ENCODE data around the gene VPS72. TPM values are rescaled to one million over a fixed set of nuclear protein-coding genes. Genes with fewer than 3 reads are reported as not detected.

VPS72 gene
- total RNA-seq, 1 experiment from 2014 or later, result 68.9 TPM

DNA sequence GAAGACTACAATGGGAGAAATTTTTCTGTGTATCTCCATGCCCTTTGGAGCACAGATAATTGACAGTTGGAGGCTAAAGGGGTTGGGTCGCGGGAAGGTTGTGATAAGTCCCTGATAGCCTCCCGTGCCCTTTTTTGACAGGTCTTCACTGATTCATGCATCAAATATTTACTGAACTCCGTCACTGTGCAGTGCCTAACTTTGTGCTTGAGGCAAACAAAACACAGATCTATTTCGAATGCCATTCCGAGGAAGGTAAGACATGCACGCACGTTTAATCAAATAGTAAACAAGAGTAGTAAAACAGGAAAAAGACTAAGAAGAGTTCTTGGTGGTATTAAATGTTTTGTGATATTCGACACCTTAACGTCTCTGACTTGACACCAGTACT is 7.9 kb upstream of the VPS72 start:
- BruUV-seq (replicated peaks), result no TSS peak
- ATAC-seq, result peak; percentile 28

More for the DNA sequence above, 7.9 kb upstream of the VPS72 start:
- H3K27ac ChIP-seq (ENCODE audit: low read depth, low read length), result peak overlapping the region; percentile 83
- H3K9ac ChIP-seq (ENCODE audit: low read length), result peak overlapping the region; percentile 95
- H3K9me3 ChIP-seq (ENCODE audit: control insufficient read depth in 1 of 2, insufficient read depth in 1 of 2, low read depth in 1 of 2, low read length in 2 of 2), result no peaks in the 10 kb centered on the region
- no peaks in the 10 kb centered on the region for H4K20me1 ChIP-seq (ENCODE audit: insufficient read depth)
- H3K4me2 ChIP-seq (ENCODE audit: low read length), result peak overlapping the region; percentile 81
- H3K4me1 ChIP-seq (ENCODE audit: control insufficient read depth in 1 of 2, insufficient read depth in 2 of 2, low read length in 2 of 2), result peaks cover 29 to 43% of the 10 kb centered on the region in 2 experiments
- DNase-seq (ENCODE audit: low read depth, low spot score), result no peak
- intact Hi-C loops (cut with micrococcal nuclease), result loop anchor here (1.0 to 5.0 kb wide), 6 partner anchors 85 to 639 kb away; partner anchors contain the start of genes C2CD4D, PI4KB, PSMB4 and ZNF687
- RAD21 ChIA-PET (ENCODE audit: low non-redundant PET in 1 of 2, low total read pairs in 2 of 2, uncharacterized antibody in 2 of 2, unreplicated experiment in 2 of 2), result no interaction called here
- H3K27me3 ChIP-seq (ENCODE audit: insufficient read depth, low read length), result no peaks in the 10 kb centered on the region
- no peak overlapping the region for H2AFZ ChIP-seq (ENCODE audit: low read depth, low read length, poor library complexity, severe bottlenecking)
- no peaks in the 10 kb centered on the region for H3K9me2 ChIP-seq (ENCODE audit: insufficient read depth)
- peak overlapping the region; percentile 79 to 90 for H3K4me3 ChIP-seq (replicated peaks in 1 of 2; ENCODE audit: low read depth in 1 of 2, low read length in 2 of 2)
- TF ChIP-seq, protein P1, sequence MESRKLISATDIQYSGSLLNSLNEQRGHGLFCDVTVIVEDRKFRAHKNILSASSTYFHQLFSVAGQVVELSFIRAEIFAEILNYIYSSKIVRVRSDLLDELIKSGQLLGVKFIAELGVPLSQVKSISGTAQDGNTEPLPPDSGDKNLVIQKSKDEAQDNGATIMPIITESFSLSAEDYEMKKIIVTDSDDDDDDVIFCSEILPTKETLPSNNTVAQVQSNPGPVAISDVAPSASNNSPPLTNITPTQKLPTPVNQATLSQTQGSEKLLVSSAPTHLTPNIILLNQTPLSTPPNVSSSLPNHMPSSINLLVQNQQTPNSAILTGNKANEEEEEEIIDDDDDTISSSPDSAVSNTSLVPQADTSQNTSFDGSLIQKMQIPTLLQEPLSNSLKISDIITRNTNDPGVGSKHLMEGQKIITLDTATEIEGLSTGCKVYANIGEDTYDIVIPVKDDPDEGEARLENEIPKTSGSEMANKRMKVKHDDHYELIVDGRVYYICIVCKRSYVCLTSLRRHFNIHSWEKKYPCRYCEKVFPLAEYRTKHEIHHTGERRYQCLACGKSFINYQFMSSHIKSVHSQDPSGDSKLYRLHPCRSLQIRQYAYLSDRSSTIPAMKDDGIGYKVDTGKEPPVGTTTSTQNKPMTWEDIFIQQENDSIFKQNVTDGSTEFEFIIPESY (IDR thresholded peaks at IDR 0.05; ENCODE audit: extremely low read depth, insufficient replicate concordance, low read length), result no peak
- TF ChIP-seq, protein P2, sequence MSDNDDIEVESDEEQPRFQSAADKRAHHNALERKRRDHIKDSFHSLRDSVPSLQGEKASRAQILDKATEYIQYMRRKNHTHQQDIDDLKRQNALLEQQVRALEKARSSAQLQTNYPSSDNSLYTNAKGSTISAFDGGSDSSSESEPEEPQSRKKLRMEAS (IDR thresholded peaks at IDR 0.05), result no peak
- TF ChIP-seq, protein P3, sequence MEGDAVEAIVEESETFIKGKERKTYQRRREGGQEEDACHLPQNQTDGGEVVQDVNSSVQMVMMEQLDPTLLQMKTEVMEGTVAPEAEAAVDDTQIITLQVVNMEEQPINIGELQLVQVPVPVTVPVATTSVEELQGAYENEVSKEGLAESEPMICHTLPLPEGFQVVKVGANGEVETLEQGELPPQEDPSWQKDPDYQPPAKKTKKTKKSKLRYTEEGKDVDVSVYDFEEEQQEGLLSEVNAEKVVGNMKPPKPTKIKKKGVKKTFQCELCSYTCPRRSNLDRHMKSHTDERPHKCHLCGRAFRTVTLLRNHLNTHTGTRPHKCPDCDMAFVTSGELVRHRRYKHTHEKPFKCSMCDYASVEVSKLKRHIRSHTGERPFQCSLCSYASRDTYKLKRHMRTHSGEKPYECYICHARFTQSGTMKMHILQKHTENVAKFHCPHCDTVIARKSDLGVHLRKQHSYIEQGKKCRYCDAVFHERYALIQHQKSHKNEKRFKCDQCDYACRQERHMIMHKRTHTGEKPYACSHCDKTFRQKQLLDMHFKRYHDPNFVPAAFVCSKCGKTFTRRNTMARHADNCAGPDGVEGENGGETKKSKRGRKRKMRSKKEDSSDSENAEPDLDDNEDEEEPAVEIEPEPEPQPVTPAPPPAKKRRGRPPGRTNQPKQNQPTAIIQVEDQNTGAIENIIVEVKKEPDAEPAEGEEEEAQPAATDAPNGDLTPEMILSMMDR (IDR thresholded peaks at IDR 0.05 in 2 of 3, conservative IDR thresholded peaks at IDR 0.05 in 1 of 3; ENCODE audit: borderline replicate concordance in 1 of 3, insufficient read depth in 1 of 3, low read depth in 2 of 3, low read length in 2 of 3), result no peak
- TF ChIP-seq ZFX (IDR thresholded peaks at IDR 0.05) (no peak), JUND (IDR thresholded peaks at IDR 0.05) (no peak), RAD21 (IDR thresholded peaks at IDR 0.05; ENCODE audit: low read depth) (no peak), ELF1 (IDR thresholded peaks at IDR 0.05; ENCODE audit: borderline replicate concordance, low read depth) (no peak), SRF (IDR thresholded peaks at IDR 0.05; ENCODE audit: low read depth) (no peak), FOSL1 (IDR thresholded peaks at IDR 0.05; ENCODE audit: low read depth) (no peak), POLR2AphosphoS5 (IDR thresholded peaks at IDR 0.05; ENCODE audit: low read depth, low read length) (no peak), ZNF274 (IDR thresholded peaks at IDR 0.05; ENCODE audit: low read depth, low read length) (no peak), EGR1 (IDR thresholded peaks at IDR 0.05; ENCODE audit: low read depth) (no peak), YY1 (IDR thresholded peaks at IDR 0.05; ENCODE audit: extremely low read depth, insufficient replicate concordance, low read depth, low read length) (no peak), CEBPB (IDR thresholded peaks at IDR 0.05; ENCODE audit: low read depth) (no peak), EZH2phosphoT487 (IDR thresholded peaks at IDR 0.05; ENCODE audit: borderline replicate concordance) (no peak)
- TF ChIP-seq, protein P4, sequence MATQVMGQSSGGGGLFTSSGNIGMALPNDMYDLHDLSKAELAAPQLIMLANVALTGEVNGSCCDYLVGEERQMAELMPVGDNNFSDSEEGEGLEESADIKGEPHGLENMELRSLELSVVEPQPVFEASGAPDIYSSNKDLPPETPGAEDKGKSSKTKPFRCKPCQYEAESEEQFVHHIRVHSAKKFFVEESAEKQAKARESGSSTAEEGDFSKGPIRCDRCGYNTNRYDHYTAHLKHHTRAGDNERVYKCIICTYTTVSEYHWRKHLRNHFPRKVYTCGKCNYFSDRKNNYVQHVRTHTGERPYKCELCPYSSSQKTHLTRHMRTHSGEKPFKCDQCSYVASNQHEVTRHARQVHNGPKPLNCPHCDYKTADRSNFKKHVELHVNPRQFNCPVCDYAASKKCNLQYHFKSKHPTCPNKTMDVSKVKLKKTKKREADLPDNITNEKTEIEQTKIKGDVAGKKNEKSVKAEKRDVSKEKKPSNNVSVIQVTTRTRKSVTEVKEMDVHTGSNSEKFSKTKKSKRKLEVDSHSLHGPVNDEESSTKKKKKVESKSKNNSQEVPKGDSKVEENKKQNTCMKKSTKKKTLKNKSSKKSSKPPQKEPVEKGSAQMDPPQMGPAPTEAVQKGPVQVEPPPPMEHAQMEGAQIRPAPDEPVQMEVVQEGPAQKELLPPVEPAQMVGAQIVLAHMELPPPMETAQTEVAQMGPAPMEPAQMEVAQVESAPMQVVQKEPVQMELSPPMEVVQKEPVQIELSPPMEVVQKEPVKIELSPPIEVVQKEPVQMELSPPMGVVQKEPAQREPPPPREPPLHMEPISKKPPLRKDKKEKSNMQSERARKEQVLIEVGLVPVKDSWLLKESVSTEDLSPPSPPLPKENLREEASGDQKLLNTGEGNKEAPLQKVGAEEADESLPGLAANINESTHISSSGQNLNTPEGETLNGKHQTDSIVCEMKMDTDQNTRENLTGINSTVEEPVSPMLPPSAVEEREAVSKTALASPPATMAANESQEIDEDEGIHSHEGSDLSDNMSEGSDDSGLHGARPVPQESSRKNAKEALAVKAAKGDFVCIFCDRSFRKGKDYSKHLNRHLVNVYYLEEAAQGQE (IDR thresholded peaks at IDR 0.05; ENCODE audit: low read depth), result no peak
- POLR2A ChIA-PET, result no interaction called here
- CTCF ChIA-PET, result no interaction called here
- peaks cover 0 to 2% of the 10 kb centered on the region in 2 experiments; a peak in 1 of 4 replicates for H3K36me3 ChIP-seq (ENCODE audit: control insufficient read depth in 1 of 2, insufficient read depth in 2 of 2, low read length in 2 of 2)
- H3K79me2 ChIP-seq (ENCODE audit: insufficient read depth, low read length), result peaks cover 60% of the 10 kb centered on the region

Data from HCT116 (cell line).